Epithelial cell of esophagus (primary cell): ENCODE data around the gene ZNF691.
"Not testable (repeated sequence)": the region's sequence is repeated elsewhere in the genome, so short reads cannot be mapped to it uniquely, and the experiment has no call there.

Source experiments
- DNase-seq: peaks from one replicate; pipeline ENCODE4 v3.0.0; 2010; ENCODE audit warnings: low read depth
- H3K4me3 ChIP-seq: 2 replicates; pipeline ENCODE4 v1.5.1; 2011; ENCODE audit warnings: mild to moderate bottlenecking, low read length, control low read depth
- CTCF ChIP-seq: IDR thresholded peaks from 2 replicates; pipeline ENCODE4 v1.5.1; 2011; ENCODE audit warnings: low read depth, mild to moderate bottlenecking, low read length, control low read depth, inconsistent platforms; ENCODE audit not compliant: insufficient read depth; ENCODE audit errors: missing control alignments

The ZNF691 gene

GRCh38 chr1:42848823-42849537, 2.6 kb downstream of the ZNF691 start:
- H3K4me3 ChIP-seq: no peak overlapping the region
- DNase-seq: no peak
- TF ChIP-seq CTCF: no peak

- no peak for DNase-seq
- no peak for TF ChIP-seq CTCF
- H3K4me3 ChIP-seq: no peak overlapping the region
These were observed 3.5 kb downstream of the ZNF691 start for GRCh38 chr1:42849944-42850343.

- DNase-seq: no peak
- TF ChIP-seq CTCF: no peak
- H3K4me3 ChIP-seq: no peak overlapping the region
These were observed 5.0 kb downstream of the ZNF691 start for GRCh38 chr1:42851420-42851819.

GRCh38 chr1:42851960-42852607, 5.7 kb downstream of the ZNF691 start:
- H3K4me3 ChIP-seq: no peak overlapping the region
- no peak for TF ChIP-seq CTCF
- no peak for DNase-seq

GRCh38 chr1:42852608-42852980, 6.2 kb downstream of the ZNF691 start:
- DNase-seq: peak; percentile 4
- TF ChIP-seq CTCF: no peak
- no peak overlapping the region for H3K4me3 ChIP-seq

GRCh38 chr1:42853116-42853884, 6.9 kb downstream of the ZNF691 start:
- no peak for DNase-seq
- TF ChIP-seq CTCF: no peak
- H3K4me3 ChIP-seq: no peak overlapping the region

- not testable (repeated sequence) for H3K4me3 ChIP-seq, DNase-seq
These were observed 10.1 kb downstream of the ZNF691 start for GRCh38 chr1:42856554-42856953.

GRCh38 chr1:42859366-42859765, 13.0 kb downstream of the ZNF691 start:
- not testable (repeated sequence) for DNase-seq, H3K4me3 ChIP-seq
